IMR-90 (cell line): ENCODE results near the gene OAS1. TPM values are rescaled to one million over a fixed set of nuclear protein-coding genes. Genes with fewer than 3 reads are reported as not detected.

Experiments used
- ATAC-seq: fragments of 200-7000 bp; cut with Tn5 transposase; 2 replicates; pipeline ENCODE4 v1.9.1; 2020; ENCODE audit warnings: low read depth, mild to moderate bottlenecking, moderate library complexity
- BruUV-seq: library from RNA; stranded (reverse); fragments of 400-500 nt; replicated peaks from 2 replicates; lab custom pipeline; 2021; lab: Mats Ljungman, UMichigan
- CTCF ChIA-PET: fragments of 300-600 bp; formaldehyde crosslinking; extraction: SDS; loops from one replicate; lab custom pipeline; 2021; ENCODE audit warnings: antibody characterized with exemption; lab: Yijun Ruan, JAX
- POLR2A ChIA-PET: fragments of 300-600 bp; sonication (Branson Sonifier 250); formaldehyde crosslinking; loops from one replicate; lab custom pipeline; 2022; ENCODE audit warnings: antibody characterized with exemption; ENCODE audit not compliant: unreplicated experiment; lab: Charles Lee
- DNase-seq: peaks from one replicate; pipeline ENCODE4 v3.0.0; 2013
- H2AFZ ChIP-seq: replicated peaks from 2 replicates; pipeline ENCODE3; 2013; ENCODE audit warnings: low read length, mild to moderate bottlenecking; ENCODE audit not compliant: poor library complexity
- H2AK5ac ChIP-seq: 2 replicates; pipeline ENCODE4 v1.6.1; 2013; ENCODE audit warnings: low read depth, low read length, inconsistent platforms
- H2AK9ac ChIP-seq: replicated peaks from 2 replicates; pipeline ENCODE3; 2013; ENCODE audit warnings: mild to moderate bottlenecking, low read depth, low read length, moderate library complexity; ENCODE audit not compliant: poor library complexity
- H2BK120ac ChIP-seq: 2 replicates; pipeline ENCODE4 v1.6.1; 2013; ENCODE audit warnings: low read depth, low read length, inconsistent platforms
- H2BK15ac ChIP-seq: 3 replicates; pipeline ENCODE4 v1.6.1; 2013; ENCODE audit warnings: low read depth, low read length, inconsistent platforms
- H2BK20ac ChIP-seq: 2 replicates; pipeline ENCODE4 v1.6.1; 2013; ENCODE audit warnings: low read depth, mild to moderate bottlenecking, inconsistent platforms, low read length, moderate library complexity
- H2BK5ac ChIP-seq: 2 replicates; pipeline ENCODE4 v1.6.1; 2013; ENCODE audit warnings: mild to moderate bottlenecking, low read depth, low read length, inconsistent platforms; ENCODE audit not compliant: poor library complexity, severe bottlenecking
- H3K14ac ChIP-seq: replicated peaks from 2 replicates; pipeline ENCODE4 v1.6.1; 2013; ENCODE audit warnings: low read depth, low read length, inconsistent platforms
- H3K18ac ChIP-seq: 2 replicates; pipeline ENCODE4 v1.6.1; 2013; ENCODE audit warnings: low read depth, low read length, control low read depth
- H3K23ac ChIP-seq: 2 replicates; pipeline ENCODE4 v1.6.1; 2013; ENCODE audit warnings: low read depth, low read length, inconsistent platforms
- H3K27ac ChIP-seq: 2 replicates; pipeline ENCODE4 v1.5.1; 2013; ENCODE audit warnings: mild to moderate bottlenecking, control low read depth, low read length; ENCODE audit not compliant: insufficient read depth
- H3K27me3 ChIP-seq: 2 replicates; pipeline ENCODE4 v1.6.1; 2013; ENCODE audit warnings: low read length; ENCODE audit not compliant: control insufficient read depth, insufficient read depth
- H3K36me3 ChIP-seq: 2 replicates; pipeline ENCODE4 v1.6.1; 2013; ENCODE audit warnings: low read length, mixed read lengths; ENCODE audit not compliant: control insufficient read depth, insufficient read depth
- H3K4ac ChIP-seq: 2 replicates; pipeline ENCODE4 v1.6.1; 2013; ENCODE audit warnings: low read depth, low read length, inconsistent platforms
- H3K4me1 ChIP-seq: 2 replicates; pipeline ENCODE4 v1.6.1; 2013; ENCODE audit warnings: low read length, mixed read lengths; ENCODE audit not compliant: control insufficient read depth, insufficient read depth
- H3K4me2 ChIP-seq: 2 replicates; pipeline ENCODE4 v1.6.1; 2013; ENCODE audit warnings: low read depth, mild to moderate bottlenecking, control low read depth, low read length, moderate library complexity
- H3K4me3 ChIP-seq: 2 replicates; pipeline ENCODE4 v1.5.1; 2013; ENCODE audit warnings: low read depth, mild to moderate bottlenecking, control low read depth, low read length, moderate library complexity; ENCODE audit not compliant: insufficient read depth
- H3K56ac ChIP-seq: 2 replicates; pipeline ENCODE4 v1.6.1; 2013; ENCODE audit warnings: low read length, inconsistent platforms; ENCODE audit not compliant: insufficient read depth; ENCODE audit errors: extremely low read depth
- H3K79me1 ChIP-seq, 2 experiments: 2 replicates each; pipeline ENCODE4 v1.6.1; 2013; ENCODE audit warnings: low read length in 2 of 2, inconsistent platforms in 1 of 2, low read depth in 1 of 2
- H3K9ac ChIP-seq: 2 replicates; pipeline ENCODE4 v1.6.1; 2013; ENCODE audit warnings: low read depth, low read length, control low read depth
- H3K9me1 ChIP-seq: 2 replicates; pipeline ENCODE4 v1.6.1; 2013; ENCODE audit warnings: low read length, inconsistent platforms; ENCODE audit not compliant: insufficient read depth
- H3K9me3 ChIP-seq: 2 replicates; pipeline ENCODE4 v1.6.1; 2013; ENCODE audit warnings: low read length; ENCODE audit not compliant: control insufficient read depth, insufficient read depth
- H4K20me1 ChIP-seq: 2 replicates; pipeline ENCODE4 v1.6.1; 2013; ENCODE audit warnings: low read length, inconsistent platforms; ENCODE audit not compliant: insufficient read depth
- H4K5ac ChIP-seq: 2 replicates; pipeline ENCODE4 v1.6.1; 2013; ENCODE audit warnings: mild to moderate bottlenecking, low read depth, low read length, control low read depth
- H4K8ac ChIP-seq, 2 experiments: 2 replicates each; pipeline ENCODE4 v1.6.1; 2013; ENCODE audit warnings: low read depth in 2 of 2, low read length in 2 of 2, control low read depth in 1 of 2, inconsistent platforms in 1 of 2
- H4K91ac ChIP-seq: 2 replicates; pipeline ENCODE4 v1.6.1; 2013; ENCODE audit warnings: low read depth, low read length, inconsistent platforms; ENCODE audit not compliant: insufficient read depth
- CEBPB ChIP-seq: IDR thresholded peaks from 2 replicates; pipeline ENCODE4 v1.6.1; 2012; ENCODE audit warnings: low read depth, low read length, improper control_type of control experiment
- FOS ChIP-seq: fragments of 150-350 bp; IDR thresholded peaks from 2 replicates; pipeline ENCODE4 v1.6.1; 2016; ENCODE audit warnings: low read depth, low read length
- RCOR1 ChIP-seq: IDR thresholded peaks from 2 replicates; pipeline ENCODE4 v1.6.1; 2012; ENCODE audit warnings: mild to moderate bottlenecking, low read length, improper control_type of control experiment; ENCODE audit not compliant: insufficient replicate concordance
- SMC3 ChIP-seq: fragments of 150-350 bp; IDR thresholded peaks from 2 replicates; pipeline ENCODE4 v1.6.1; 2016; ENCODE audit warnings: low read depth, mild to moderate bottlenecking, antibody characterized with exemption, low read length, moderate library complexity
- WGBS, 2 experiments: methylation state at CpG; one replicate each; pipeline versions ENCODE4 v1.1.5 to v1.1.7; 2013; ENCODE audit warnings: missing lambda C conversion rate in 2 of 2; ENCODE audit not compliant: insufficient read length in 1 of 2; ENCODE audit errors: extremely low coverage in 2 of 2; 5-methylcytosine and 5-hydroxymethylcytosine counted together
- dilution Hi-C: fragments of 300-500 bp; cut with HindIII; formaldehyde crosslinking; loops from one replicate; pipeline ENCODE4 v1.14.3; 2018; ENCODE audit warnings: low sequenced_read_pairs; ENCODE audit not compliant: unreplicated experiment
- in situ Hi-C: fragments of 300-500 bp; cut with MboI; formaldehyde crosslinking; loops from 3 replicates; pipeline ENCODE4 v1.14.3; 2019; ENCODE audit warnings: low sequenced_read_pairs, inconsistent platforms, mixed read lengths
- intact Hi-C: fragments of 100-400 bp; cut with micrococcal nuclease; formaldehyde crosslinking; loops from 2 replicates; pipeline ENCODE4 v1.10.0; 2022
- polyA plus RNA-seq, 3 experiments: library from polyadenylated mRNA; depleted of rRNA; stranded (reverse); fragments of >200 nt; gene quantifications; 2 replicates each; pipeline ENCODE4 v1.2.3, GENCODE V29; 2012; ENCODE audit warnings: low replicate concordance in 1 of 3
- total RNA-seq: library from RNA; depleted of rRNA; stranded (reverse); fragments of >200 nt; gene quantifications from 2 replicates; pipeline ENCODE4 v1.2.3, GENCODE V29; 2012

Gene OAS1
- total and polyA plus RNA-seq, 2 of the 4 experiments (the other 2 are of a cell fraction), result not detected

GRCh38 chr12:112946236-112947000, 39.7 kb downstream of the OAS1 start:
- no peak overlapping the region for H2BK120ac ChIP-seq
- H3K18ac ChIP-seq, result no peak overlapping the region
- no peak overlapping the region for H3K56ac ChIP-seq
- in situ Hi-C loops, result no loop called here
- no peak overlapping the region for H2AK9ac ChIP-seq
- no peak overlapping the region for H2AFZ ChIP-seq
- no peaks in the 10 kb centered on the region for H4K20me1 ChIP-seq
- TF ChIP-seq SMC3 (no peak), CEBPB (no peak), FOS (no peak), RCOR1 (no peak)
- no peak overlapping the region for H4K91ac ChIP-seq
- ATAC-seq (no peak), DNase-seq (no peak)
- H3K9ac ChIP-seq, result no peak overlapping the region
- H3K4ac ChIP-seq, result no peak overlapping the region
- no peak overlapping the region for H3K23ac ChIP-seq
- no peak overlapping the region for H2BK5ac ChIP-seq
- no peak overlapping the region for H3K4me2 ChIP-seq
- H3K14ac ChIP-seq, result no peak overlapping the region
- CTCF ChIA-PET, result no interaction called here
- 75% methylated on average over 4 of the region's 14 CpGs; no CpG with 5 or more reads in 1 of the 2 experiments for WGBS, 2 experiments
- BruUV-seq, result no TSS peak
- H3K9me3 ChIP-seq, result no peaks in the 10 kb centered on the region
- H3K79me1 ChIP-seq, result no peaks in the 10 kb centered on the region
- no peak overlapping the region for H2BK15ac ChIP-seq
- intact Hi-C loops, result no loop called here
- H3K4me3 ChIP-seq, result no peak overlapping the region
- no peak overlapping the region for H3K27ac ChIP-seq
- H3K4me1 ChIP-seq, result no peaks in the 10 kb centered on the region
- no peak overlapping the region for H4K8ac ChIP-seq
- H3K36me3 ChIP-seq, result no peaks in the 10 kb centered on the region
- no peaks in the 10 kb centered on the region for H3K27me3 ChIP-seq
- dilution Hi-C loops, result no loop called here
- no peak overlapping the region for H4K5ac ChIP-seq
- POLR2A ChIA-PET, result no interaction called here
- 0 out of 2 replicates have a peak, but pooled peaks cover 3% of the 10 kb centered on the region for H3K9me1 ChIP-seq
- no peak overlapping the region for H2AK5ac ChIP-seq
- no peak overlapping the region for H2BK20ac ChIP-seq
